Stimulated activated CD4-positive, alpha-beta T cell treated with anti-CD3 and anti-CD28 coated beads, TNF-alpha, amount 100 ng/mL, for 1 hour (primary cell): ENCODE data around the gene FZD10.

ENCODE experiments used
- DNase-seq, 3 donors: peaks; one replicate each; pipeline ENCODE4 v3.0.0-alpha.2; 2020; ENCODE audit warnings: low read depth in 3 of 3, low spot score in 1 of 3

Gene FZD10

DNA sequence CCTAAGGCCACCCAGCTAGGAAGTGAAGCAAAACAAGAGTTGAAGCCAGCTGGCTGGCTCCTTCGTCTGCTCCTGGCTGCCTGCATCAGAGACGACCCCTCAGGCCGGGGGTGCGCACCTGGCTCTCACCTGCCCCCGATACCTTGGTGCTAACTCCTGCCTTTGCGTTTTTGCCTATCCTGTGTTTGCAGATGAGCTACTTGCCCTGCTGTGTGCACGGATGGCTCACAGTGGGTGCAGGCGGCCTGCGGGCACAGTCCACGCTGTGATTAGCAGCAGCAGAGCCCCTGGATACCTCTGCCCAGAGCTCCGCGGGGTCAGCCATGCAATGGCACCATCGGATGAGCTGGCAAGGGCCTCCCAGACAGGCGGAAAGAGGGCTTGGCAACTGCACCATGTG lies 31.2 kb upstream of the FZD10 start:
- no peak for DNase-seq

DNA sequence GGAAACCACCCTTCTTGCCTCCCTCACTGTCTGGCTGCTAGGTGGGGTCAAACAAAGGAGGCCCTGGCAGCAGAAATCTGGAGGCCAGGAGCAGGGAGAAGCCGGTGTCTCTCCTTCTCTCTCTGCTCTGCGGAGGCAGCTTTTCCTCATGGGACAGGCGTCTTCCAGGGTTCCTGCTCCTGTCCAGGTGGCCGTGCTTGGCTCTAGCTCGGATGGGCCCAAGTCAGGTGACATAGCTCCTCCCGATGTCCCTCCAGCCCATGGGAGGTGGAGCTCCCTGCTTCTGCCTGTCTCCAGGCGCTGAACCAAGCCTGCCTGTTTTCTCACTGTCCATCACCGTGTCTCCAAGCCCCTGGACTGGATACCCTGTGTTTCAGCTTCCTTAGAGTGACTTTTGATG lies 30.5 kb upstream of the FZD10 start:
- DNase-seq, result no peak

- no peak for DNase-seq
Observed at GRCh38 chr12:130132831-130133511, 29.3 kb upstream of the FZD10 start.

DNA sequence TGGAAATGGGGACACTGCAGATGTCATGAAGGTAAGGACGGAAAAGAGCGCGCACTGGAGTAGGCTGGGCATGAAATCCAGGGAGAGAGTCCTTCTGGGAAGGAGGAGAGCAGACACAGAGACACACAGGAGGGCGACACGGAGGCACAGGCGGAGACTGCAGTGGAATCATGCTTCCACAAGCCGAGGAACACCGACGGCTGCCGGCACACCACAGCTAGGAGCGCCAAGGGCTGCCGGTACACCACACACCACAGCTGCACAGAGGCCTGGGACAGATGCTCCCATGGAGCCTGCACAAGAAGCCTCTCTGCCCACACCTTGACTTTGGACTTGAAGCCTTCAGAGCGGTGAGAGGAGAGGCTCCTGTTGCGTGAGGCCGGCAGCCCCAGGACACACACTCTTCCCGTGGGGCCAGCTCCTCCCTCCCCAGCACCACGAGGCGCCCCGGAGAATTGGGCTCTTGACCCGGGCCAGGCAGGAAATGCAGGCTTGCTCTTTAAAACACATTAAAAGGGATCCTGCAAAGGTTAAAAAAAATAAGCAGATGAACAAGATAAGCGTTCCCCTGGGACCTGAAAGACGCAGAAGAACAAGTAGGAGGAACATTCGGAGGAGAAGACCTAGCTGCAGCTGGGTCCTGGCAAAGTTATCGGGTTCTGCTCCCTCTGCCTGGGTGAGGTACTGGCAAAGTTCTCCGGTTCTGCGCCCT lies 28.3 kb upstream of the FZD10 start:
- no peak for DNase-seq

DNA sequence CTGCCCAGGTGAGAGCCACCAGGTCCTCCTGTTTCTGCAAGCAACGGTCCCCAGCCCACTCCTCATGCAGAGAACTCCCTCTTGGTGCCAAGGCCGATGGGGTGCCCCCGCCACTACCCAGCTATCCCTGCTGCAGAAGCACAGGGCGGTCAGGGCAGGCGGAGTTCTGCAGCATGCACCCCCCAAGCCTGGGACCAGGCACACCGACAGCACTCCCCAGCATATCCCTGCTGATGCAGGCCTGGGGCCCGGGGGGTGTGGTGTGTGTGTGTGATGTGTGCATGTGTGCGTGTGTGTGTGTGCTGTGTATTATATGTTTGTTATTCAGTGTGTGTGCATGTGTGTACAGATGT lies 27.7 kb upstream of the FZD10 start:
- DNase-seq, result no peak

GRCh38 chr12:130136509-130137039 lies 25.7 kb upstream of the FZD10 start:
- no peak for DNase-seq

DNA sequence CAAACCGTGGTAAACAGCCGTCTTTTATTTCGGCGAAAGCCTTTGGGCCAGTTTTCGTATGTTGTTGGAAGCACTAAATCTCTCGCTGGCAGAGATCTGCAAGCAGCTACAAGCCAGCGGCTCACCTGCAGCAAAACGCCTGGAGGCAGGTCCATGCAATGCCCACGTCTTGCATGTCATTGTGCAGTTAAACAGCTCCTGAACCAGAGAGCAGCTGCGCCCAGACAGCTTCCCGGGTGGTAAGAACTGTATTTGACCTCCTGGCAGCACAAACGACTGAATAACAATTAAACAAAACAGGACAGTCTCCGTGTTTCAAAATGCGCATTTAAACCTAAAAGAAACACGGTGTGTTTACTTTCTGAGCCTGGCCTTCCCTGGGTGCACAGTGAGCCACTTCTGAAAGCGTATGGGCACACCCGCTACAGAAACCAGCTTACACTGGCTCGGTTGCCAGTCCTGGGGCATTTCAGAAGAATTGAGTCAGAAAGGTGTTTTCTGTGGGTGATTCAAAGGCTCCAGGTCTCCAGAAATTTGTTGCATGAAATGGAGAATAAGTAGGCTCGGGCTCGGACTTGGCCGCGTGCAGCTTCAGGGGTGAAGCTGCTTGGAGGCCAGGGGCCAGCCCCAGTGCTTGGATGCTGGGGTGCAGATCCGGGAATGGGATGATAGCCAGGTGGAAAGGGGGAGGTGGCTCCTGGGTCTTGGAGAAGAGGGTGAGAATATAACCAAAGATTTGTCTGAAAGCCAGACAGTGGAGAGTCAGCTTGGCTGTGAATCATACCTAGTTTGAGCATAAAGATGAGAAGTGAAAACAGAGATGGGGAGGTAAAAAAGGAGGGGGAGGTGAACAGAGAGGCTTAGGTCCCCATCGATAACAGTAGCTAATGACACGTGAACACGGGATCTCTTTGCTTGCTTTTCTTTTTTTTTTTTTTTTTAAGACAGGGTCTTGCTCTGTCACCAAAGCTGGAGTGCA lies 24.9 kb upstream of the FZD10 start:
- no peak for DNase-seq

DNA sequence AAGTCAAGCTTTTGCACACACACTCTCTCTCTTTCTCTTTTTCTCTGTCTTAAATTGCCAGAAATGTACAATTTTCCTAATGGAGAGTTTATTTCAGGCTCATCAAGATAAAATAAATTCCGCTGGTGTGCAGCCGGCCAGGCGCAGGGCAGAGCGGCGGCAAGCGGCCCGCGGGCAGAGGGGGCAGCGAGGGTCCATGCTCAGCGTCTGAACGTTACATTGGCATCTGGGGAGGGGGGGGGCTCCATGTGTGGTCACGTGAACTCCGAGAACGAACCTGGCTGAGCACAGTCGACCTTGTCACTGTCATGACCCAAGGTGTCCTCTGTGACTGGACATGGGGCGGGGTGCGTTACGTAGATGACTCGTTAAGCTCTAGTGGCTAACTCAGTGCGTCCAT lies 23.8 kb upstream of the FZD10 start:
- no peak for DNase-seq

DNA sequence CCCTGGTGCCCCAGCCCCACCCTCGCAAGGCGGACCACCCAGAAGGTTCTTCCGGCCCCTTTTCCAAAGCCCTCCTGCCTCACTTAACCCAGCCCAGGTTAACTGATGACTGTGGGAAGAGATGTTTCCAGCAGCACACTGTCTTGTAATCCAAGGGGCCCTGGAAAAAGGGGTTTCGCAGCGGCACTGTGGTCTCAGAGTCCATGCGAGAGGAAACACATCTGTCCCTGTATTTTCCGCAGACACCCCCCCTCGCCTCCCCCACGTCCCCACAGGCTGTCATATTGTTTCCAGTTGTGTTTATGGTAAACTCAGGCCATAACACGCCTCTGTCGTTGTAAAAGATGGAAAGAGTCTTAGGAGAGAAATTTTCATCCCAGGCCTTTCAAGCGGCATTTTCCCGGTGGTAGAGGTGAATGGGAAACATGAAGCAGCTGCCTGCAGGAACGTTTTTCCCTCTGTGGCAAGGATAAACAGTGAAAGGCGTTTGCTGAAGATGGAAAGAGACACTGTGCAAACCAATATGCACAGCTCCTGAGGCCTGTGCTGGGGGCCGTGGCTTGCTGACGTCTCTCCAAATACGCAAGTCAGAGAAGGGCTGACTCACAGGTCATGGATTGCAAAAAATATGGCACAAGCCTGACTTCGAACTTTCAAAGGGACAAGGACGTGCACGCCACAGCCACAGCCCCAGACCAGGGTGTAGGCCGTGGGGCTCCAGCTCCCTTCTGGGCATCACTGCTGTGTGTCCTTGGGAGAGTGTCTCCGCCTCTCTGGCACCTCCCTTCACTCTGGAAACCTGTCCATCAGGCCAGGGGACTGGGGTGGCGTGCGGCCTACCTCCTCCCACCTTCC lies 22.5 kb upstream of the FZD10 start:
- DNase-seq, result no peak

- no peak for DNase-seq
Observed at GRCh38 chr12:130141105-130141504, 21.2 kb upstream of the FZD10 start.

DNA sequence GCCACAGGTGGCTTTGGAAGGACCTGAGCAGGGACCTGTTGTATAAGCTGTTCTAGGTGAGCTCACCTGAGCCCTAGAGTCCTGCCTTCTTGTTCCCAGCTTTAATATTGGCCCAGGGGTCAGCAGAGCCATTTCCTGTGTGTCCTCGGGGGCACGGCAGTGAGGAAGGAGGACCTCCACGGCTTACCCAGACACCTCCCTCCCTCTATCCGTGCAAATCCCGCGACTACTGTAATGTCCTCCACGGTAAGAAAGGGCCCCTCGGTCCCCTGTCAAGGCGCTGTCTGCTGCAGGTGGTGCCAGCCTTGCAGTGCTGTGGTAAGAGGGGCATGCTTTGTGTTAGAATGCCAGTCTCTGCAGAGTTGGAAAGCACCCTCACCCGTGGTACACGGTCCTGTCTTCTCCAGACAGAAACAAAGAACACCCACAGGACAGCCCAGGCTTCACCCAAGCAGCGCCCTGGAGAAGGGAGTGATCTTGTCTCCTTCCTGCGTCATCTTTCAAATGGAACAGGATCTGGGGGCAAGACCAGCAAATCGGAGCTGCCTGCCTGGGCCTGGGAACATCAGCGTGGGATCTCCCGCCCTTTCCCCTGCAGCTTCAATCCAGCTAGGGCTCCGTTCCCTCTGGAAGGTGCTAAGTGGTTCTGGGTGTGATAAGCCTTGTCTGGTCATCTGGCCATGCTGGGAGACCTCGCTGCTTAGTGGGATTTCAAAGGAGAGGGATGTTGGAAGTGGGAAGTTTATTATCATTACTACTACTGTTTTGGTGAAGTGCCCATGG lies 20.2 kb upstream of the FZD10 start:
- DNase-seq, result no peak

- DNase-seq, result no peak
Observed at GRCh38 chr12:130142736-130143135, 19.5 kb upstream of the FZD10 start.

- DNase-seq, result no peak
Observed at GRCh38 chr12:130143136-130143535, 19.1 kb upstream of the FZD10 start.

- no peak for DNase-seq
Observed at GRCh38 chr12:130144256-130144655, 18.0 kb upstream of the FZD10 start.

- DNase-seq, result no peak
Observed at GRCh38 chr12:130145731-130146130, 16.5 kb upstream of the FZD10 start.

GRCh38 chr12:130146176-130146931 lies 15.9 kb upstream of the FZD10 start:
- DNase-seq, result no peak

- no peak for DNase-seq
Observed at GRCh38 chr12:130147875-130148596, 14.2 kb upstream of the FZD10 start.

DNA sequence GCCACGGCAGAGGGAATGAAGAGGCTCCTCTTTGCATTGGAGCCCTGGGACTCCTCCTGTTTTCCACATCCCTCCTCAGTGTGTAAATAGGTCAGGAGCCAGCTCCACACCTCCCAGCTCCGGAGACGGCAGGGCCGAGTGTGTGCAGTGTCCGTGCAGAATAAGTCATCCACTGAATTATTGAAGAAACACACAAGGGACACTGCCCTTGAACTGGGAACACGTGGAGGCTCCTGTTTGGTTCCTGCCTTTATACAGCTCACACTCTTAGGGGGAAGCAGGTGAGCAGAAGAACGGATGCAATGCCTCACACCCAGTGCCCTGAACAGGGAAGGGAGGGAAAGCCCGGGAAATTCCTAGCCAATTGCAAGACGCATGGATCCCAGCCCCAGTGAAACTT lies 10.4 kb upstream of the FZD10 start:
- no peak for DNase-seq

- no peak for DNase-seq
Observed at GRCh38 chr12:130152386-130152785, 9.9 kb upstream of the FZD10 start.
